Activated CD4-positive, alpha-beta T cell treated with anti-CD3 and anti-CD28 coated beads for 36 hours (primary cell): ENCODE results near the gene ZNF576. TPM values are rescaled to one million over a fixed set of nuclear protein-coding genes. Genes with fewer than 3 reads are reported as not detected.
"Not testable (repeated sequence)": the region's sequence is repeated elsewhere in the genome, so short reads cannot be mapped to it uniquely, and the experiment has no call there.

Experiments used
- ATAC-seq: fragments of 200-7000 bp; cut with Tn5 transposase; one replicate; pipeline ENCODE4 v1.10.0; 2021; ENCODE audit warnings: mild to moderate bottlenecking, moderate library complexity
- CTCF ChIA-PET: fragments of 350-600 bp; sonication (Branson Sonifier 250); formaldehyde crosslinking; loops from one replicate; lab custom pipeline; 2021; ENCODE audit warnings: antibody characterized with exemption; lab: Charles Lee
- POLR2A ChIA-PET: fragments of 350-600 bp; sonication (Branson Sonifier 250); formaldehyde crosslinking; loops from one replicate; lab custom pipeline; 2021; ENCODE audit warnings: antibody characterized with exemption, inconsistent platforms; lab: Charles Lee
- DNase-seq: peaks from one replicate; pipeline ENCODE4 v3.0.0-alpha.2; 2020
- H3K27ac Mint-ChIP-seq: one replicate; pipeline ENCODE4 v1.8.0; 2021; ENCODE audit warnings: mixed read lengths
- H3K27me3 Mint-ChIP-seq: one replicate; pipeline ENCODE4 v1.8.0; 2021; ENCODE audit warnings: mixed read lengths
- H3K36me3 Mint-ChIP-seq: one replicate; pipeline ENCODE4 v1.8.0; 2021; ENCODE audit warnings: low read depth, mixed read lengths
- H3K4me1 Mint-ChIP-seq: one replicate; pipeline ENCODE4 v1.8.0; 2021; ENCODE audit warnings: mixed read lengths
- H3K4me3 Mint-ChIP-seq: one replicate; pipeline ENCODE4 v1.8.0; 2021; ENCODE audit warnings: mild to moderate bottlenecking, moderate library complexity, mixed read lengths
- H3K9me3 Mint-ChIP-seq: one replicate; pipeline ENCODE4 v1.8.0; 2021; ENCODE audit warnings: low read depth, mixed read lengths
- intact Hi-C, 2 experiments: fragments of 100-400 bp; cut with DNase I in 1 of 2; cut with micrococcal nuclease in 1 of 2; formaldehyde crosslinking; loops; one replicate each; pipeline versions ENCODE4 v1.14.2 to v1.15.1; 2022 to 2024; cut with DNase I, micrococcal nuclease
- total RNA-seq, 2 experiments: library from RNA; stranded (reverse); gene quantifications; one replicate each; pipeline ENCODE4 v1.2.3, GENCODE V29; 2021

ZNF576 gene
- total RNA-seq, 2 experiments from 2014 or later, result 11.6 to 14.3 TPM

DNA sequence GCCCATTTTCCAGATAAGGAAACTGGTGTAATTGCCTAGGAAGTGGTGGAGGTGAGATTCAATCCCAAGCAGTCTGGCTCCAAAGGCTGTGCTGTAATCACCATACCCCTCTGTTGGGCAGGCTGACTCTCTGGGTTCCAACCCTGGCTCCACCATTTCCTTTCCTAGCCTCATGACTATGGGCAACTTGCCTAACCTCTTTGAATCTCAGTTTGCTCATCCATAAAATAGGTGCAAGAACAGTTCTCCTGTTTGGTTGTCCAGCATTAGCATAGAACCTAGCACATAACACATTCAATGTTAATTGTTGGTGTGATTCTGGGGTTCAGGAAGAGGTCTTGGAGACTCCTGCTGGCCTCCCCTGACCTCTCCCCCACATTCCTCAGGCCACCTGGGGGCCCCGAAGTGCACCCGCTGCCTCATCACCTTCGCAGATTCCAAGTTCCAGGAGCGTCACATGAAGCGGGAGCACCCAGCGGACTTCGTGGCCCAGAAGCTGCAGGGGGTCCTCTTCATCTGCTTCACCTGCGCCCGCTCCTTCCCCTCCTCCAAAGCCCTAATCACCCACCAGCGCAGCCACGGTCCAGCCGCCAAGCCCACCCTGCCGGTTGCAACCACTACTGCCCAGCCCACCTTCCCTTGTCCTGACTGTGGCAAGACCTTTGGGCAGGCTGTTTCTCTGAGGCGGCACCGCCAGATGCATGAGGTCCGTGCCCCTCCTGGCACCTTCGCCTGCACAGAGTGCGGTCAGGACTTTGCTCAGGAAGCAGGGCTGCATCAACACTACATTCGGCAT, 2.2 kb downstream of the ZNF576 start:
- Mint-ChIP-seq H3K27me3 (no peaks in the 10 kb centered on the region), H3K9me3 (no peaks in the 10 kb centered on the region), H3K4me1 (peaks cover 22% of the 10 kb centered on the region), H3K27ac (peak overlapping the region; percentile 95), H3K36me3 (peaks cover 18% of the 10 kb centered on the region), H3K4me3 (peak overlapping the region; percentile 87)
- POLR2A ChIA-PET, result no interaction called here
- ATAC-seq (no peak), DNase-seq (no peak)
- intact Hi-C loops, result no loop called here
- CTCF ChIA-PET, result interaction anchor here (5.9 kb wide), 1 partner anchor 43 kb away, joined by 88 read pairs; no protein-coding TSS in a partner anchor

- Mint-ChIP-seq H3K36me3 (peaks cover 15% of the 10 kb centered on the region), H3K27me3 (no peaks in the 10 kb centered on the region), H3K9me3 (no peaks in the 10 kb centered on the region), H3K4me3 (no peak overlapping the region), H3K27ac (no peak overlapping the region), H3K4me1 (peaks cover 18% of the 10 kb centered on the region)
- CTCF ChIA-PET, result interaction anchor here (0.9 to 1.2 kb wide), 2 partner anchors 45 to 79 kb away, joined by 3 to 6 read pairs; no protein-coding TSS in a partner anchor
- no peak for DNase-seq
- intact Hi-C loops, result no loop called here
- POLR2A ChIA-PET, result interaction anchor here (0.6 kb wide), 2 partner anchors 154 to 340 kb away, joined by 5 to 7 read pairs; no protein-coding TSS in a partner anchor
- no peak for ATAC-seq
Observed at GRCh38 chr19:43599635-43600295, 3.4 kb downstream of the ZNF576 start.

DNA sequence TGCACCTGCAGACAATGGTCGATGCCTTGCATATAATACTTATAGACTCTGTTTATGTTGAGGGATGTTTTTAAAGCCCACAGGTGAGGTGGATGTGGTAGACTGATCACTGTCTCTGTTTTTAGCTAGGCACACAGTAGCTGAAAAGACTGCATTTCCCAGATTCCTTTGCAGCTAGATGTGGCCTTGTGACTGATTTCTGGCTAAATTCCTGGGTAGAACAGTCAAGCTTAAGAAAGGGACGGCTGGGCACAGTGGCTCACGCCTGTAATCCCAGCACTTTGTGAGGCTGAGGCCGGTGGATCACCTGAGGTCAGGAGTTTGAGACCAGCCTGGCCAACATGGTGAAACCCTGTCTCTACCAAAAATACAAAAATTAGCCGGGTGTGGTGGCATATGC, 3.9 kb downstream of the ZNF576 start:
- H3K4me3 Mint-ChIP-seq, H3K27me3 Mint-ChIP-seq, H3K9me3 Mint-ChIP-seq, DNase-seq, ATAC-seq, intact Hi-C loops, H3K27ac Mint-ChIP-seq: not testable (repeated sequence)
- POLR2A ChIA-PET, result interaction anchor here (0.6 kb wide), 1 partner anchor 154 kb away, joined by 7 read pairs; no protein-coding TSS in a partner anchor
- Mint-ChIP-seq H3K4me1 (peaks cover 18% of the 10 kb centered on the region), H3K36me3 (peaks cover 15% of the 10 kb centered on the region)
- CTCF ChIA-PET, result interaction anchor here (1.2 kb wide), 1 partner anchor 45 kb away, joined by 6 read pairs; no protein-coding TSS in a partner anchor

- Mint-ChIP-seq H3K36me3 (no peaks in the 10 kb centered on the region), H3K27ac (peak overlapping the region; percentile 23), H3K27me3 (no peaks in the 10 kb centered on the region), H3K4me3 (no peak overlapping the region), H3K4me1 (no peaks in the 10 kb centered on the region), H3K9me3 (no peaks in the 10 kb centered on the region)
- POLR2A ChIA-PET, result no interaction called here
- CTCF ChIA-PET, result interaction anchor here (0.6 to 1.3 kb wide), 3 partner anchors 37 to 52 kb away, joined by 3 to 4 read pairs (median 3); no protein-coding TSS in a partner anchor
- ATAC-seq (no peak), DNase-seq (no peak)
- intact Hi-C loops, result no loop called here
Observed at GRCh38 chr19:43605875-43606568, 9.6 kb downstream of the ZNF576 start.

DNA sequence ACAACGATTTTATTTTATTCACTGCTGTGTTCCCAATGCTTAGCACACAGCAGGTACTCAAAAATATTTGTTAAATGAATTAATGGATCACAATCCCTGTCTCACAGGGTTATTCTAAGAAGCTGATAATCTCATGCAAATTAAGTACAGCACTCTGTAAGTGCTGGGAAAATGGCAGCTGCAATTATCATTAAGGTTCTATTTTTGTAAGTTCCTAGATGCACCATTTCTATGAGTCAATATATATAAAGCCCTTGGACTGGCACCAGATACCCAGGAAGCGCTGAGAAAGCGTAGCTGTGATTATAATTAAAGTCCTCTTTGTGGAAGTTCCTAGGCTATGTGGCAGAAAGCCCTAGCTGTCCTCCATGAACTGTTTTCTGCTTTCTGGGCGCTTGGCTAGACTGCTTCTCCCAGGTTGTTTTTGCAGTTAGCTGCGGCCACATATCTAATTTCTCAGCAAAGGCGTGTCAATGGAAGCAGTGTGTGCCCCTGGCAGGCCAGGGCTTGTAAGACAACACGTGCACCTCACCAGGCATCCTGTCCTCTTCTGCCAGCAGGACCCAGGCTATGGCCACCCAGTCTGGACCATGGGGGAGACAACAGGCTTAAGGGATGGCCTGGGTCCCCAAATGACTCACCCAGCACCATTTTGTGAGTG, 10.3 kb downstream of the ZNF576 start:
- ATAC-seq, result no peak
- DNase-seq, result no peak
- POLR2A ChIA-PET, result no interaction called here
- H3K9me3 Mint-ChIP-seq, result no peaks in the 10 kb centered on the region
- no peaks in the 10 kb centered on the region for H3K4me1 Mint-ChIP-seq
- no peak overlapping the region for H3K27ac Mint-ChIP-seq
- CTCF ChIA-PET, result interaction anchor here (1.0 to 1.3 kb wide), 2 partner anchors 38 to 70 kb away, joined by 3 read pairs; no protein-coding TSS in a partner anchor
- no peaks in the 10 kb centered on the region for H3K36me3 Mint-ChIP-seq
- H3K4me3 Mint-ChIP-seq, result no peak overlapping the region
- H3K27me3 Mint-ChIP-seq, result no peaks in the 10 kb centered on the region
- intact Hi-C loops, result no loop called here

GRCh38 chr19:43607238-43608205, 11.1 kb downstream of the ZNF576 start:
- H3K27ac Mint-ChIP-seq, result no peak overlapping the region
- ChIA-PET POLR2A (no interaction called here), CTCF (interaction anchor here (1.0 to 1.3 kb wide), 3 partner anchors 11 to 71 kb away, joined by 3 to 4 read pairs (median 3); partner anchors contain the start of gene ZNF576)
- H3K27me3 Mint-ChIP-seq, result no peaks in the 10 kb centered on the region
- peaks cover 4% of the 10 kb centered on the region for H3K36me3 Mint-ChIP-seq
- DNase-seq, result no peak
- intact Hi-C loops, result no loop called here
- H3K4me3 Mint-ChIP-seq, result no peak overlapping the region
- H3K9me3 Mint-ChIP-seq, result no peaks in the 10 kb centered on the region
- peak; percentile 12 for ATAC-seq
- H3K4me1 Mint-ChIP-seq, result no peaks in the 10 kb centered on the region

GRCh38 chr19:43609872-43610271, 13.5 kb downstream of the ZNF576 start:
- Mint-ChIP-seq H3K27me3 (no peaks in the 10 kb centered on the region), H3K27ac (no peak overlapping the region), H3K36me3 (peaks cover 4% of the 10 kb centered on the region), H3K9me3 (no peaks in the 10 kb centered on the region), H3K4me1 (no peaks in the 10 kb centered on the region), H3K4me3 (no peak overlapping the region)
- ChIA-PET CTCF (no interaction called here), POLR2A (no interaction called here)
- intact Hi-C loops, result no loop called here
- no peak for ATAC-seq
- DNase-seq, result no peak

DNA sequence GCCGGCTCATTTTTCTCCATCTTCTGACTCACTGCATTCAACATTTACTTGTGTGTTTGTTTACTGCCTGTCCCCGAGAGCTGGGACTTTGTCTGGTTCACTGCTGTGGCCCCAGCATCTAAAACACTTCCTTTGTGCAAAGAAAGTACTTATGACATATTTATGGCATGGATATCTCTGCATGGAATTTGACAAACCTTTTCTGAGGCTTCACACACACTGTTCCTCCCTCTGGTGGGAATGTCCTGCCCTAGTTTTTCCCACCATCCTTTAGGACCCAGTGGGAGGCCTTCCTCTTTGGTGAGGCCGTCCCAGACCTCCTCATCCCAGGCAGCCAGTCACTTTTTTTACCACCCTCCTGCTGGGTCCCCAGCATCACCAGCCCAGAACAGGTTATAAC, 14.1 kb downstream of the ZNF576 start:
- intact Hi-C loops, result no loop called here
- Mint-ChIP-seq H3K36me3 (peaks cover 4% of the 10 kb centered on the region), H3K9me3 (no peaks in the 10 kb centered on the region), H3K4me3 (no peak overlapping the region), H3K4me1 (no peaks in the 10 kb centered on the region), H3K27me3 (no peaks in the 10 kb centered on the region), H3K27ac (no peak overlapping the region)
- CTCF ChIA-PET, result no interaction called here
- DNase-seq (no peak), ATAC-seq (no peak)
- POLR2A ChIA-PET, result no interaction called here

GRCh38 chr19:43611788-43612187, 15.4 kb downstream of the ZNF576 start, which contains the start of gene SRRM5:
TSS of gene SRRM5 (plus strand) at chr19:43612088. CDS start at chr19:43612122, 34 bp downstream.
- no peak within 1 kb of the TSS for H3K27ac Mint-ChIP-seq
- no peaks in the 10 kb centered on the region for H3K9me3 Mint-ChIP-seq
- ATAC-seq (no peak), DNase-seq (no peak)
- CTCF ChIA-PET, result no interaction called here
- no peak within 1 kb of the TSS for H3K4me3 Mint-ChIP-seq
- intact Hi-C loops, result no loop called here
- no peaks in the 10 kb centered on the region for H3K27me3 Mint-ChIP-seq
- POLR2A ChIA-PET, result no interaction called here
- no peaks in the 10 kb centered on the region for H3K4me1 Mint-ChIP-seq
- peaks cover 4% of the 10 kb centered on the region for H3K36me3 Mint-ChIP-seq

DNA sequence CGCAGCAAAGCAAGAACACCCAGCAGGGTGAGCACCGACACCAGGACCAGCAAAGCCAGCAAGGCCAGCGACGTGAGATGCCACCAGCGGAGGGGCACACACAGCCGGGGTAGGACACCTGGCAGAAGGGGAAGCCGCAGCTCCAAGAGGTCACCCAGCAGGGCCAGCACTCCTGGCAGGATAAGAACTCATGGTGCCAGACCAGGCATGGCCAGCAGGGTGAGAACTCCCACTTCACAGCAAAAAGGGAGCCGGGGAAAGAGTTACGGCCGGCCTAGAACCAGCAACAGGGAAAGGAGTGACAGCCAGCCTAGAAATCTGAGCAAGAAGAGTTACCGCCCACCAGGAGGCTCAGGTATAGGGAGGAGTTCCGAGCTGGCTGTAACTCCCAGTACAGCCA, 16.0 kb downstream of the ZNF576 start:
- Mint-ChIP-seq H3K4me1 (no peaks in the 10 kb centered on the region), H3K4me3 (no peak overlapping the region), H3K36me3 (peaks cover 4% of the 10 kb centered on the region), H3K27me3 (no peaks in the 10 kb centered on the region), H3K27ac (no peak overlapping the region), H3K9me3 (no peaks in the 10 kb centered on the region)
- DNase-seq, result no peak
- ChIA-PET CTCF (interaction anchor here (0.8 kb wide), 1 partner anchor 1112 kb away, joined by 3 read pairs; no protein-coding TSS in a partner anchor), POLR2A (no interaction called here)
- intact Hi-C loops, result no loop called here
- ATAC-seq, result no peak
